Adipocyte (in vitro differentiated cells): Measurements from ENCODE around the gene CYP4A11.
"Not testable (repeated sequence)": the region's sequence is repeated elsewhere in the genome, so short reads cannot be mapped to it uniquely, and the experiment has no call there.

Source experiments
- DNase-seq: peaks from one replicate; pipeline ENCODE4 v3.0.0-alpha.2; 2015; ENCODE audit warnings: low read depth
- H3K27me3 ChIP-seq: replicated peaks from 2 replicates; pipeline ENCODE4 v1.7.0; 2013; ENCODE audit warnings: mild to moderate bottlenecking, low read length, moderate library complexity; ENCODE audit not compliant: control insufficient read depth, insufficient read depth
- H3K36me3 ChIP-seq: 2 replicates; pipeline ENCODE4 v1.7.0; 2013; ENCODE audit warnings: low read length, mild to moderate bottlenecking, moderate library complexity; ENCODE audit not compliant: control insufficient read depth, insufficient read depth, severe bottlenecking
- H3K4me1 ChIP-seq: 2 replicates; pipeline ENCODE4 v1.7.0; 2013; ENCODE audit warnings: mild to moderate bottlenecking, low read length, moderate library complexity; ENCODE audit not compliant: control insufficient read depth, insufficient read depth
- H3K4me3 ChIP-seq: 2 replicates; pipeline ENCODE4 v1.7.0; 2013; ENCODE audit warnings: mild to moderate bottlenecking, low read length, moderate library complexity
- H3K9ac ChIP-seq: 2 replicates; pipeline ENCODE4 v1.7.0; 2013; ENCODE audit warnings: mild to moderate bottlenecking, low read length, moderate library complexity
- H3K9me3 ChIP-seq: 2 replicates; pipeline ENCODE4 v1.7.0; 2013; ENCODE audit warnings: mild to moderate bottlenecking, low read length, moderate library complexity; ENCODE audit not compliant: control insufficient read depth

Gene CYP4A11

GRCh38 chr1:46900401-46900800, 40.9 kb downstream of the CYP4A11 start:
- Histone ChIP-seq H3K4me3 (no peak overlapping the region), H3K9me3 (peaks cover 8% of the 10 kb centered on the region), H3K27me3 (no peaks in the 10 kb centered on the region), H3K4me1 (no peaks in the 10 kb centered on the region), H3K9ac (no peak overlapping the region), H3K36me3 (no peaks in the 10 kb centered on the region)
- DNase-seq: no peak

GRCh38 chr1:46881656-46882055, 59.6 kb downstream of the CYP4A11 start:
- not testable (repeated sequence) for H3K36me3 ChIP-seq, H3K4me1 ChIP-seq, DNase-seq, H3K9me3 ChIP-seq, H3K4me3 ChIP-seq, H3K27me3 ChIP-seq, H3K9ac ChIP-seq
